Testis (tissue), 3 donors: ENCODE measurements around the gene ALDH1A3. TPM values are rescaled to one million over a fixed set of nuclear protein-coding genes. Genes with fewer than 3 reads are reported as not detected.

Experiments used
- DNase-seq: peaks from one replicate; pipeline ENCODE4 v3.0.0-alpha.2; 2019
- H3K27ac ChIP-seq, 2 donors: fragments of 200-600 bp; sonication (generic); one replicate each; pipeline ENCODE4 v1.5.1; 2019
- H3K27me3 ChIP-seq: fragments of 200-600 bp; sonication (generic); one replicate; pipeline ENCODE4 v1.5.1; 2019
- H3K36me3 ChIP-seq: fragments of 200-600 bp; sonication (generic); one replicate; pipeline ENCODE4 v1.5.1; 2017; ENCODE audit warnings: low read depth; ENCODE audit errors: missing control alignments
- H3K4me1 ChIP-seq: fragments of 200-600 bp; sonication (generic); one replicate; pipeline ENCODE4 v1.5.1; 2019
- H3K4me3 ChIP-seq, 2 donors: fragments of 200-600 bp; sonication (generic); one replicate each; pipeline ENCODE4 v1.5.1; 2017 to 2019
- H3K9me3 ChIP-seq: fragments of 200-600 bp; sonication (generic); one replicate; pipeline ENCODE4 v1.5.1; 2017
- POLR2A ChIP-seq: fragments of 450-650 bp; IDR thresholded peaks from one replicate; pipeline ENCODE4 v1.6.1; 2017; ENCODE audit warnings: antibody characterized with exemption, mild to moderate bottlenecking, moderate library complexity
- WGBS, 2 donors: methylation state at CpG; one replicate each; pipeline ENCODE4 v1.1.5; 2018; 5-methylcytosine and 5-hydroxymethylcytosine counted together
- intact Hi-C: fragments of 100-400 bp; cut with DNase I; formaldehyde crosslinking; loops from one replicate; pipeline ENCODE4 v1.15.1; 2023; ENCODE audit warnings: low total_unique reads
- polyA plus RNA-seq: library from polyadenylated mRNA; stranded (reverse); fragments of 350-450 nt; fragmentation: Illumina TruSeq; extraction: RNeasy Lipid Tissue Mini Kit (QIAGEN cat#74804); gene quantifications from one replicate; pipeline ENCODE4 v1.2.3, GENCODE V29; 2014; ENCODE audit warnings: low read depth, low replicate concordance; ENCODE audit not compliant: insufficient read depth
- small RNA-seq, 2 donors: library from RNA; depleted of rRNA; stranded (forward); fragments of <200 nt; gene quantifications; one replicate each; pipeline ENCODE3, GENCODE V24; 2016
- total RNA-seq, 2 donors: library from RNA; depleted of rRNA; stranded (reverse); fragments of >200 nt; gene quantifications; one replicate each; pipeline ENCODE4 v1.2.3, GENCODE V29; 2016
- TF ChIP-seq, protein P1 (sequence below), 3 experiments: fragments of 450-650 bp in 2 of 3; fragments of 200-600 bp in 1 of 3; sonication (generic) in 1 of 3; IDR thresholded peaks; one replicate each; pipeline ENCODE4 v1.5.1; 2016 to 2019; ENCODE audit warnings: antibody characterized with exemption in 3 of 3, mild to moderate bottlenecking in 2 of 3, moderate library complexity in 1 of 3

Gene ALDH1A3
- total and polyA plus RNA-seq, 3 donors from 2014 or later, result 29.5 to 69.9 (median 42.5) TPM

DNA sequence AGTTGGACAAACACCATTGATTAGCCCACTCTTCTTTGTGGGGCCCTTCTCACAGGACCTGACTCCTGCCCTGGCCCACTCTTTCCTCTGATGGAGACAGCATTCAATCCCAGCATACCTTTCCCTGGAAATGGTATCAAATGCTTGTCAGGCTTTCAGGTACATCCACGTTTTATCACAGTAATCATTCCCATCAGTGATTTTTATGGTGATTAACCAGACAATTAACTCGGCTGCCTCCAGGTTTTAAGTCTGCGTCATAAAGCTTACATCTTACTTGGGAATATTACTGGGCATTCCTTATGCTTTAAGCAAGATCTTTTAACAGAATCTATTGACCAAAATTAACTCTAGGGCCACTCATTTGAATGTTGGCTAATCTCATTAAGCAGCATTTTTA lies 72.9 kb downstream of the ALDH1A3 start:
- no peak for DNase-seq
- H3K36me3 ChIP-seq, result no peaks in the 10 kb centered on the region
- no peak for TF ChIP-seq POLR2A
- TF ChIP-seq, protein P1, sequence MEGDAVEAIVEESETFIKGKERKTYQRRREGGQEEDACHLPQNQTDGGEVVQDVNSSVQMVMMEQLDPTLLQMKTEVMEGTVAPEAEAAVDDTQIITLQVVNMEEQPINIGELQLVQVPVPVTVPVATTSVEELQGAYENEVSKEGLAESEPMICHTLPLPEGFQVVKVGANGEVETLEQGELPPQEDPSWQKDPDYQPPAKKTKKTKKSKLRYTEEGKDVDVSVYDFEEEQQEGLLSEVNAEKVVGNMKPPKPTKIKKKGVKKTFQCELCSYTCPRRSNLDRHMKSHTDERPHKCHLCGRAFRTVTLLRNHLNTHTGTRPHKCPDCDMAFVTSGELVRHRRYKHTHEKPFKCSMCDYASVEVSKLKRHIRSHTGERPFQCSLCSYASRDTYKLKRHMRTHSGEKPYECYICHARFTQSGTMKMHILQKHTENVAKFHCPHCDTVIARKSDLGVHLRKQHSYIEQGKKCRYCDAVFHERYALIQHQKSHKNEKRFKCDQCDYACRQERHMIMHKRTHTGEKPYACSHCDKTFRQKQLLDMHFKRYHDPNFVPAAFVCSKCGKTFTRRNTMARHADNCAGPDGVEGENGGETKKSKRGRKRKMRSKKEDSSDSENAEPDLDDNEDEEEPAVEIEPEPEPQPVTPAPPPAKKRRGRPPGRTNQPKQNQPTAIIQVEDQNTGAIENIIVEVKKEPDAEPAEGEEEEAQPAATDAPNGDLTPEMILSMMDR (IDR thresholded peaks at IDR 0.05), result no peak
- intact Hi-C loops, result no loop called here
- no peaks in the 10 kb centered on the region for H3K9me3 ChIP-seq
- no peak overlapping the region for H3K27ac ChIP-seq
- no peaks in the 10 kb centered on the region for H3K4me1 ChIP-seq
- H3K4me3 ChIP-seq, result no peak overlapping the region
- H3K27me3 ChIP-seq, result no peaks in the 10 kb centered on the region
- 79 to 85% methylated on average over 3 of the region's 3 CpGs for WGBS, 2 donors

DNA sequence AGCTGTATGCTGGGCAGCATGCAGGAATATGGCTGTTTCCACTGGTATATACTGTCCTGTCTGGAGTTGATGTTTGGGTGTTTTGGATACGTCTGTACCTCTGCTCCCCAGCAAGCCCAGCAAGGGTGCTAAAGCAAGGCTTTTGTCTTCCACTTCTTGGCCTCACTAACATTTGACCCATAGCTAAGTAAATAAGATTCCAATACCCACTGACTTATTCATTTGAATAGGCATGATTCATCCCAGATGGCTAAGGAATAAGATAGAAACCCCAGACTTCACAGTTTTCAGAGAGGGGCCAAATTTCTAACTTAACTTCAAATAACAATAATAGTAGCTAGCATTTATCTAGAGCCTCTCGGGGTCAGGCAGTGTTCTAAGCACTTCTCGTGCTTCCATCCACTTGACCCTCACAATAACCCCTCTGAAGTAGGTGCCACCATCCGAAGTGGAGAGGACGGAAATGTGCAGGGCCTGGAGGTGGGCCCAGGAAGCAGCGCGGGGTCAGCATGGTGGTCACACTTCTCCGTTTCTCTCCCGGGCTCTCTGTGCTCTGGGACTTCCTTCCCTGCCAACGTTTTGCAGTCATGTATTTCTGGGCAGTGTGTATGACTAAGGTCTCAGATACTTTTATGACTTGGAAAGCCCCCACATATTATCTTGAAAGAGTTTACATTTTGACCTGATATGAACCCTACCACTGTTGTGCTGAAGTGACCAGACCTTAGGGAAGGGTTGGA lies 78.9 kb downstream of the ALDH1A3 start:
- Histone ChIP-seq H3K4me1 (peaks cover 3% of the 10 kb centered on the region), H3K27ac (no peak overlapping the region), H3K4me3 (no peak overlapping the region), H3K27me3 (no peaks in the 10 kb centered on the region), H3K9me3 (no peaks in the 10 kb centered on the region), H3K36me3 (no peaks in the 10 kb centered on the region)
- no peak for DNase-seq
- 43 to 56% methylated on average over 10 of the region's 10 CpGs for WGBS, 2 donors
- TF ChIP-seq, protein P1 (IDR thresholded peaks at IDR 0.05), result no peak
- no peak for TF ChIP-seq POLR2A
- intact Hi-C loops, result no loop called here

DNA sequence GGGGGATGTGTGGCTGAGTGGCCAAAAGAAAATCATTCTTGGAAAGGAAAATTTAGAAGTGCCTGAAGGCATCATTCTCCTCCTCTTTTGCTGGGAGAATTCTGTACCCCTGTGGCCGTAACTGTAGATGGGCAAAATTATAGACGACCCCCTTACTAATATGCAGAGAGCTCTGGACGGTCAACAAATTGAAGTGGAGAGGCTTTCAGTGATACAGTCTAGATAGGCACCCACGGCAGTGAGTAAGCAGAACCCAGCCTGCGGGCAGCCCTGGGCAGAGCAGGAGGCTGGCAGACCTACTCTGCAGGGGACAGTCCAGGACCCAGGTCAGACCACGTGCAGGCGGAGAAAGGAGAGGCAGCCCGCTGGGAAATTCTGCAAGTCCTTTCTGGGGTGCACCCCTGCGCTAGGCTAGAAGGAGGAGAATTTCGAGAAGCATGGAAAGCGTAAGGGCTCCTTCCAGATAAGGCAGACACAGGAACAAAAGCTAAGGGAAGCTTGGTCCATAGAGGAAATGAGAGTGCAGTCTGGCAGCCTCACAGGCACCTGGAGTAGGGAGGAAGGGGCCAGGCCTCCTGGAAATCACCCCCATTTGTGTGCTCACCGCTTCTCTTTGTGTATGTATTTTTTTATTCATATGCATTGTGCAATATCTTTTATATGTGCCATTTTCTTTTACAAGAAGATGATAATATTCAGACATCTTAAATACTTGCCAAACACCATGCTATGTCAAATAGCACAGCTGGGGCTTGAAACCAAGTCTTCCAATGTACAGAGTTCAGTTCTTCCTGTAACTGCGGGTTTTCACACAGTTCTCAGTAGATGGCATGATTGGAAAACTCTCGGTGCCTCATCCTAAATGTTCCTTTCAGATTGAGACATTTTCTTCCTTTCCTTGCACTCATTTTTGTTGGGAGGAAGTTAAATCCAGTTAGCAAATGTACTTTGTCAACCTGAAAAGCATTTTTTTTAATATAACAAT lies 79.7 kb downstream of the ALDH1A3 start:
- no peak overlapping the region for H3K27ac ChIP-seq

More for the DNA sequence above, 79.7 kb downstream of the ALDH1A3 start:
- Histone ChIP-seq H3K4me1 (peaks cover 3% of the 10 kb centered on the region), H3K36me3 (no peaks in the 10 kb centered on the region), H3K4me3 (no peak overlapping the region), H3K9me3 (no peaks in the 10 kb centered on the region), H3K27me3 (no peaks in the 10 kb centered on the region)
- DNase-seq, result no peak
- WGBS, 2 donors, result 85 to 87% methylated on average over 14 of the region's 14 CpGs
- TF ChIP-seq, protein P1 (IDR thresholded peaks at IDR 0.05), result no peak
- no peak for TF ChIP-seq POLR2A
- intact Hi-C loops, result no loop called here

Small RNAs within 50 kb of the gene (small RNA-seq; reads per million reads assigned to genes)
- 0 reads per million in 2 donors for gene AC015712.3

Other genes with a start within 250 kb of the ALDH1A3 start
- 10 to 100 TPM; 18.8 to 24.6 TPM for gene LRRK1, start 39.5 kb downstream of the ALDH1A3 start, total RNA-seq
- gene LRRK1, start 39.5 kb downstream of the ALDH1A3 start, polyA plus RNA-seq, result 23.0 TPM